Measurements from ENCODE around the gene SF3A1. TPM values are rescaled to one million over a fixed set of nuclear protein-coding genes. Genes with fewer than 3 reads are reported as not detected.

Gene SF3A1
- total RNA-seq, 2 donors from 2014 or later, result 134 to 146 TPM

GRCh38 chr22:30313527-30314363, 42.9 kb downstream of the SF3A1 start:
- intact Hi-C loops (cut with DNase I, micrococcal nuclease), result no loop called here
- DNase-seq, result no peak
- ATAC-seq, result peak; percentile 28

GRCh38 chr22:30312053-30312452, 44.6 kb downstream of the SF3A1 start:
- DNase-seq, result no peak
- intact Hi-C loops (cut with DNase I, micrococcal nuclease), result no loop called here
- peak; percentile 10 for ATAC-seq

- ATAC-seq (peak; percentile 83), DNase-seq (peak; percentile 81 to 82)
- intact Hi-C loops (cut with DNase I, micrococcal nuclease), result no loop called here
These were observed 45.6 kb downstream of the SF3A1 start for GRCh38 chr22:30310881-30311771.

GRCh38 chr22:30309951-30310741, 46.5 kb downstream of the SF3A1 start:
- intact Hi-C loops (cut with DNase I, micrococcal nuclease), result no loop called here
- ATAC-seq, result peak; percentile 71

GRCh38 chr22:30308518-30309230, 48.0 kb downstream of the SF3A1 start:
- intact Hi-C loops (cut with DNase I, micrococcal nuclease), result no loop called here
- ATAC-seq (no peak), DNase-seq (peak in 1 of 2 donors; percentile 52)

More at GRCh38 chr22:30309951-30310741, 46.5 kb downstream of the SF3A1 start:
- DNase-seq, result peak; percentile 64 to 80

- intact Hi-C loops (cut with DNase I, micrococcal nuclease), result no loop called here
These were observed 48.6 kb downstream of the SF3A1 start for GRCh38 chr22:30308093-30308492.

GRCh38 chr22:30307041-30307574, 49.6 kb downstream of the SF3A1 start:
- DNase-seq (no peak), ATAC-seq (no peak)
- intact Hi-C loops (cut with DNase I, micrococcal nuclease), result no loop called here

More at GRCh38 chr22:30308093-30308492, 48.6 kb downstream of the SF3A1 start:
- DNase-seq, result no peak
- ATAC-seq, result no peak

GRCh38 chr22:30306627-30307011, 50.1 kb downstream of the SF3A1 start:
- no peak for ATAC-seq
- no peak for DNase-seq
- intact Hi-C loops (cut with DNase I, micrococcal nuclease), result no loop called here

- intact Hi-C loops (cut with DNase I, micrococcal nuclease), result no loop called here
- ATAC-seq, result peak; percentile 30
- DNase-seq, result no peak
These were observed 50.6 kb downstream of the SF3A1 start for GRCh38 chr22:30305906-30306626.

- DNase-seq (peak; percentile 69 to 74), ATAC-seq (peak; percentile 64)
- intact Hi-C loops (cut with DNase I, micrococcal nuclease), result no loop called here
These were observed 51.2 kb downstream of the SF3A1 start for GRCh38 chr22:30305519-30305905.

GRCh38 chr22:30304495-30305244, 52.0 kb downstream of the SF3A1 start:
- DNase-seq (peak; percentile 60 to 65), ATAC-seq (peak; percentile 44)
- intact Hi-C loops (cut with DNase I, micrococcal nuclease), result no loop called here

GRCh38 chr22:30302810-30303138, 53.9 kb downstream of the SF3A1 start:
- DNase-seq (no peak), ATAC-seq (no peak)
- intact Hi-C loops (cut with DNase I, micrococcal nuclease), result no loop called here

GRCh38 chr22:30301995-30302809, 54.5 kb downstream of the SF3A1 start:
- DNase-seq, result peak; percentile 55 to 68
- peak; percentile 61 for ATAC-seq
- intact Hi-C loops (cut with DNase I, micrococcal nuclease), result no loop called here

GRCh38 chr22:30299322-30299721, 57.4 kb downstream of the SF3A1 start:
- ATAC-seq (no peak), DNase-seq (no peak)
- intact Hi-C loops (cut with DNase I, micrococcal nuclease), result no loop called here

- DNase-seq (peak in 1 of 2 donors; percentile 60), ATAC-seq (peak; percentile 79)
- intact Hi-C loops (cut with DNase I, micrococcal nuclease), result no loop called here
These were observed 58.5 kb downstream of the SF3A1 start for GRCh38 chr22:30297991-30298701.

Measured in left colon (tissue), 2 donors.